Stimulated activated naive CD8-positive, alpha-beta T cell treated with anti-CD3 and anti-CD28 coated beads, Interleukin-15, Interleukin-2, amounts not matched to agents 100 ng/mL and 50 ng/mL, for 24 hours (primary cell): ENCODE results near the gene APBB2.
"Not testable (repeated sequence)": the region's sequence is repeated elsewhere in the genome, so short reads cannot be mapped to it uniquely, and the experiment has no call there.

Experiments used
- H3K27ac Mint-ChIP-seq: one replicate; pipeline ENCODE4 v1.8.0; 2021; ENCODE audit warnings: mild to moderate bottlenecking, mixed read lengths
- H3K27me3 Mint-ChIP-seq: one replicate; pipeline ENCODE4 v1.8.0; 2021; ENCODE audit warnings: mixed read lengths
- H3K36me3 Mint-ChIP-seq: one replicate; pipeline ENCODE4 v1.8.0; 2021; ENCODE audit warnings: low read depth, mixed read lengths
- H3K4me1 Mint-ChIP-seq: one replicate; pipeline ENCODE4 v1.8.0; 2021; ENCODE audit warnings: low read depth, mixed read lengths
- H3K4me3 Mint-ChIP-seq: one replicate; pipeline ENCODE4 v1.8.0; 2021; ENCODE audit warnings: mild to moderate bottlenecking, mixed read lengths
- H3K9me3 Mint-ChIP-seq: one replicate; pipeline ENCODE4 v1.8.0; 2021; ENCODE audit warnings: mixed read lengths

APBB2 gene

GRCh38 chr4:41052287-41052686, 162.1 kb downstream of the APBB2 start:
- no peak overlapping the region for H3K4me3 Mint-ChIP-seq

DNA sequence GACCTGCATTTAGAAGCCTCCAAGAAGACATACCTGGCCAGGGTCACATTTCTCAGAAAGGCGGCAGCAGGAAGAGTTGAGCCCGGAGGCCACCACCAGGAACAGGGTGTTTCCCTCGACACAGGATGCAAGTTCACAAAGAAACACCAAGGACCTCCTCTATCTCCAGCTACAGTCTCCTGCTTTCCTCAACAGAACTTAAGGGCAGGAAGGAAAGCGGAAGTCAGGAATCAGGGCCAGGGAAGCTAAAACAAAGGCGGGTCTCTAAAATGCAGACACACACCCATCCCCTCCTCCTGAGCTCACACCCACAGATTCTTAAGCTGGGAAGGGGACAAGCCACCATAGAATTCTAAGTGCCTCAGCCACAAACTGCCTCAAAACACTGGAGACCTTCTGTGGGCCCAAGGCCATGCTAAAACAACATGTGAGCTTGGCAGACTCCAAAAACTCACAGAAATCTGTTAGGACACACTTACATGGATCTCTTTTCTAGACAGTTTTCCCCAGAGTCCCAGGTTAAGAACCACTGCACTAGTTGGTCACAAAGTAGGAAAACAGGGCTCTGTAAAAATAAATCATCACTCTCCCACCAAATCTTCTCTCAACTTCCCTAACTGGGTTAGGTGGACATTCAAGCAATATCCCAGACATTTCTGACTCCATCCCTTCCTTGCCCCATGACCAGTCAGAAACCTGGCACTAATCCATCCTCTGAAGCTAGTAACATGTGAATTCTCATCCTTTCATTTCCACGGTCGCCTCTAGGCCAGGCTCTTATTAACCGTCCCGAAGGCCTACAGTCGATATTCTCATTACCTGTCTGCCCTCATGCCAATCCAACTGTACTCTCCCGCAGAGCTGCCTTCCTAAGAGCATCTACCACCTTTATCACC, 163.2 kb downstream of the APBB2 start:
- Mint-ChIP-seq H3K27me3 (peaks cover 12% of the 10 kb centered on the region), H3K4me3 (no peak overlapping the region), H3K36me3 (no peaks in the 10 kb centered on the region)

More at GRCh38 chr4:41052287-41052686, 162.1 kb downstream of the APBB2 start:
- no peak overlapping the region for H3K27ac Mint-ChIP-seq
- H3K9me3 Mint-ChIP-seq: peaks cover 9% of the 10 kb centered on the region
- no peaks in the 10 kb centered on the region for H3K36me3 Mint-ChIP-seq
- peaks cover 18% of the 10 kb centered on the region for H3K27me3 Mint-ChIP-seq
- no peaks in the 10 kb centered on the region for H3K4me1 Mint-ChIP-seq

GRCh38 chr4:41050116-41050515, 164.2 kb downstream of the APBB2 start:
- H3K27me3 Mint-ChIP-seq: peaks cover 7% of the 10 kb centered on the region
- no peaks in the 10 kb centered on the region for H3K4me1 Mint-ChIP-seq
- H3K9me3 Mint-ChIP-seq: peaks cover 9% of the 10 kb centered on the region
- no peak overlapping the region for H3K4me3 Mint-ChIP-seq
- H3K27ac Mint-ChIP-seq: no peak overlapping the region
- no peaks in the 10 kb centered on the region for H3K36me3 Mint-ChIP-seq

More for the DNA sequence above, 163.2 kb downstream of the APBB2 start:
- Mint-ChIP-seq H3K4me1 (no peaks in the 10 kb centered on the region), H3K9me3 (peaks cover 9% of the 10 kb centered on the region), H3K27ac (no peak overlapping the region)

DNA sequence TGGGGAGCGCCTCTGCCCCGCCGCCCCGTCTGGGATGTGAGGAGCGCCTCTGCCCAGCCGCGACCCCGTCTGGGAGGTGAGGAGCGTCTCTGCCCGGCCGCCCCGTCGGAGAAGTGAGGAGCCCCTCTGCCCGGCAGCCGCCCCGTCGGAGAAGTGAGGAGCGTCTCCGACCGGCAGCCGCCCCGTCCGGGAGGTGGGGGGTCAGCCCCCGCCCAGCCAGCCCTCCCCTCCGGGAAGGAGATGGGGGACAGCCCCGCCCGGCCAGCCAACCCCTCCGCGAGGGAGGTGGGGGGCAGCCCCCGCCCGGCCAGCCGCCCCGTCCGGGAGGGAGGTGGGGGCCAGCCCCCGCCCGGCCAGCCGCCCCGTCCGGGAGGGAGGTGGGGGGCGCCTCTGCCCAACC, 165.2 kb downstream of the APBB2 start:
- not testable (repeated sequence) for H3K4me1 Mint-ChIP-seq, H3K4me3 Mint-ChIP-seq, H3K36me3 Mint-ChIP-seq

DNA sequence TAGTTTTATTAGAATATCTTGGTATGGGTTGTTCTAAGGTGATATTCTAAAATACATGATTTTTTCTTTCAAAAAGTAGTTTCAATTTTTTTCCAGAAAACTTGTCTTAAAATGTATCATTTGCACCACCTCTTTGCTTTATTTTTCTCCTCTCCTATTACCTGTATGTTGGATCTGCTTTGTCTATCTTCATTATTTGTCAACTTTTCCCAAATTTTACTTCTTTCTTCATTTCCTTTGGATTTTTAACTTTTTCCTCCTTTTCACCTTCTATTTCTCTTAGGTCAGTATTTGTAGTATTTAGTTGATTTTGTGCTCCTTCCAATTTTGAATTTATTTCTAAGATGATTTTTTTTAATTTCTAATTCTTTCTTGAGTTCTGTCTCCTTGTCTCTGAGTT, 169.6 kb downstream of the APBB2 start:
- Mint-ChIP-seq H3K4me3 (no peak overlapping the region), H3K9me3 (peaks cover 15% of the 10 kb centered on the region), H3K36me3 (no peaks in the 10 kb centered on the region), H3K27me3 (no peaks in the 10 kb centered on the region), H3K27ac (no peak overlapping the region), H3K4me1 (no peaks in the 10 kb centered on the region)

More for the DNA sequence above, 165.2 kb downstream of the APBB2 start:
- H3K27me3 Mint-ChIP-seq, H3K27ac Mint-ChIP-seq: not testable (repeated sequence)
- H3K9me3 Mint-ChIP-seq: peaks cover 14% of the 10 kb centered on the region

DNA sequence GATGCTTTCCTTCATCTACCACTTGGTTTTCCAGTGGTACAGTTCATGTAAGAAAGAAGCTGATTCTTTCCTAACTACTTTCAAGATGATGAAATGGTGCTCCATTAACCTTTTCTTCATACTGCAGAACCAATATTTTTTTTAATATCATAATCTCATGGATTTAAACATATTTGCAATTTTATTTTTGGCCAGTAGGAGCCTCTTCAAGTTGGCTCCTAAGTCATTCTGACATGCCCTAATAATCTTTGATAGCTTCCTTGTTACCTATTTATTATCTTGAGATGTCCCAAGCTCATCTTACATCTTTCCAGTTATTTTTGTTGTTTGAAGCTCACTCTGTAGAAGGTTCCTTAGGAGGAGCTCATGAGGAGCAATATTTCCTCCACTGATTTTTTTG, 170.2 kb downstream of the APBB2 start:
- no peaks in the 10 kb centered on the region for H3K36me3 Mint-ChIP-seq
- no peaks in the 10 kb centered on the region for H3K27me3 Mint-ChIP-seq
- no peak overlapping the region for H3K27ac Mint-ChIP-seq
- H3K4me3 Mint-ChIP-seq: no peak overlapping the region
- H3K4me1 Mint-ChIP-seq: no peaks in the 10 kb centered on the region
- peaks cover 15% of the 10 kb centered on the region for H3K9me3 Mint-ChIP-seq

DNA sequence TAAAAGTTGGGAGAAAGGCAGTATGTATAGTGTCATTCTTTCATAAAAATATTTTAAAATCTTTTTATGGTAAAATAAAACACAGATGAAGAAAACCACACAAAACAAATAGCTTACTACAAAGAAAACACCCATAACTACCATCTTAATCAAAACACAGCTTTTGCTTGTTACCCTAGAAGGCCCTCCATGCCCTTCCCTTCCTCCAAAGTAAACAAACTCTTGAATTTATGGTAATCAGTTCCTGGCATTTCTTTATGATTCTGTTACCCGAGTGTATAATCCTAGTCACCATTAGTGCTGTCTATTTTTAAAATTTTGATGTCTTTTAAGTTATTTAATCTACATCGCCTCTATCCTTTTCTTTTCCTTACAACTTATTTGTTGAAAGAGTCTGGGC, 170.9 kb downstream of the APBB2 start:
- no peaks in the 10 kb centered on the region for H3K27me3 Mint-ChIP-seq
- no peak overlapping the region for H3K4me3 Mint-ChIP-seq
- no peak overlapping the region for H3K27ac Mint-ChIP-seq
- no peaks in the 10 kb centered on the region for H3K36me3 Mint-ChIP-seq
- no peaks in the 10 kb centered on the region for H3K4me1 Mint-ChIP-seq
- peaks cover 15% of the 10 kb centered on the region for H3K9me3 Mint-ChIP-seq

DNA sequence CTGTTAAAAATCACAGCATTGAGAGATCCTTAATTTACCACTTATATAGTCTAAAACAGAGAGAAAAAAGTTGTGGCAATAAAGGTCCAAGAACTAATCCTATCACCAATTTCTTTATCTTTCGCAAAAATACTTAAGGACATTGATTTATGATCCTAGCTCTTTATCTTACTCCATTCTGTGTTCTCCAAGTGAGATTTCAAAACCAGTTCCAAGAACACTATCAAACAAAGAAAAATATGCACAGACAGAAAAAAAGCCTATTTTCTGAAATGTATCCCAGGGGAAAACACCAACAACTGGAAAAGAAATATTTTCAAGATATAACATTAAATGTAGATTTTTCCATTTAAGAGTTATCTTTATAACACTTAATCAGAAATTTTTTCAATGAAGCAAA, 172.8 kb downstream of the APBB2 start:
- no peak overlapping the region for H3K27ac Mint-ChIP-seq
- no peaks in the 10 kb centered on the region for H3K36me3 Mint-ChIP-seq
- H3K9me3 Mint-ChIP-seq: peaks cover 15% of the 10 kb centered on the region
- H3K27me3 Mint-ChIP-seq: no peaks in the 10 kb centered on the region
- H3K4me3 Mint-ChIP-seq: no peak overlapping the region
- H3K4me1 Mint-ChIP-seq: no peaks in the 10 kb centered on the region

- no peaks in the 10 kb centered on the region for H3K4me1 Mint-ChIP-seq
- H3K4me3 Mint-ChIP-seq: no peak overlapping the region
- H3K27ac Mint-ChIP-seq: no peak overlapping the region
- no peaks in the 10 kb centered on the region for H3K36me3 Mint-ChIP-seq
- peaks cover 2% of the 10 kb centered on the region for H3K9me3 Mint-ChIP-seq
- no peaks in the 10 kb centered on the region for H3K27me3 Mint-ChIP-seq
These were observed 175.0 kb downstream of the APBB2 start for GRCh38 chr4:41039317-41039716.

- Mint-ChIP-seq H3K36me3 (no peaks in the 10 kb centered on the region), H3K27ac (no peak overlapping the region), H3K4me1 (no peaks in the 10 kb centered on the region)
These were observed 176.0 kb downstream of the APBB2 start for GRCh38 chr4:41038304-41038703.

DNA sequence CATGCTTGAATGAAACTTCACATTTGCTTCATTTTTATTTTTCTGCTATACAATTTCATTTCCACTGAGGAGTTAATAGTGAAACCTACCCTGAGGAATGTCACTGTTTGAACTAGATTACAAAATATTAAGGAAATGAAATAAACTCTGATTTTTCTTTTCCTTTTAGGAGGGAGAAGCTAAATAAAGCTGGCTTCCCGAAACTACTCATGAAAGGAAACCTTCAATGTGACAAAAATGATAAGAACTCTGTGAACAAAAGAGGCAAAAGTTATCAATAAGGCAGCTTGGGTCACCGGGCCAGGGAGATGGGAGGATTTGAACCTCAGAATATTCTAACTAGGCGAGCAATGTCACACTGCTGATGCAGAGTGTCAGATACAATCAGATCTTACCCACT, 185.2 kb downstream of the APBB2 start:
- Mint-ChIP-seq H3K27me3 (no peaks in the 10 kb centered on the region), H3K9me3 (peaks cover 24% of the 10 kb centered on the region), H3K4me1 (no peaks in the 10 kb centered on the region), H3K36me3 (no peaks in the 10 kb centered on the region), H3K27ac (no peak overlapping the region), H3K4me3 (no peak overlapping the region)

More at GRCh38 chr4:41038304-41038703, 176.0 kb downstream of the APBB2 start:
- no peak overlapping the region for H3K4me3 Mint-ChIP-seq
- no peaks in the 10 kb centered on the region for H3K27me3 Mint-ChIP-seq
- no peaks in the 10 kb centered on the region for H3K9me3 Mint-ChIP-seq

GRCh38 chr4:41028392-41029076, 185.8 kb downstream of the APBB2 start:
- no peak overlapping the region for H3K4me3 Mint-ChIP-seq
- no peaks in the 10 kb centered on the region for H3K36me3 Mint-ChIP-seq
- H3K27ac Mint-ChIP-seq: no peak overlapping the region
- peaks cover 24% of the 10 kb centered on the region for H3K9me3 Mint-ChIP-seq
- H3K27me3 Mint-ChIP-seq: no peaks in the 10 kb centered on the region
- H3K4me1 Mint-ChIP-seq: no peaks in the 10 kb centered on the region

- Mint-ChIP-seq H3K4me1 (no peaks in the 10 kb centered on the region), H3K27me3 (no peaks in the 10 kb centered on the region), H3K9me3 (peaks cover 28% of the 10 kb centered on the region), H3K27ac (no peak overlapping the region), H3K36me3 (no peaks in the 10 kb centered on the region), H3K4me3 (no peak overlapping the region)
These were observed 187.4 kb downstream of the APBB2 start for GRCh38 chr4:41026971-41027370.

GRCh38 chr4:41025824-41026223, 188.5 kb downstream of the APBB2 start:
- no peaks in the 10 kb centered on the region for H3K27me3 Mint-ChIP-seq
- H3K36me3 Mint-ChIP-seq: no peaks in the 10 kb centered on the region
- H3K9me3 Mint-ChIP-seq: peaks cover 32% of the 10 kb centered on the region
- H3K4me3 Mint-ChIP-seq: no peak overlapping the region
- H3K4me1 Mint-ChIP-seq: no peaks in the 10 kb centered on the region
- no peak overlapping the region for H3K27ac Mint-ChIP-seq
